GM12872 (cell line): ENCODE measurements around the gene CRY1.

Experiments
- TF ChIP-seq, protein P1 (sequence below): IDR thresholded peaks from 3 replicates; pipeline ENCODE4 v1.5.1; 2011; ENCODE audit warnings: low read depth, mild to moderate bottlenecking, low read length, moderate library complexity; ENCODE audit not compliant: insufficient read depth

Gene CRY1

DNA sequence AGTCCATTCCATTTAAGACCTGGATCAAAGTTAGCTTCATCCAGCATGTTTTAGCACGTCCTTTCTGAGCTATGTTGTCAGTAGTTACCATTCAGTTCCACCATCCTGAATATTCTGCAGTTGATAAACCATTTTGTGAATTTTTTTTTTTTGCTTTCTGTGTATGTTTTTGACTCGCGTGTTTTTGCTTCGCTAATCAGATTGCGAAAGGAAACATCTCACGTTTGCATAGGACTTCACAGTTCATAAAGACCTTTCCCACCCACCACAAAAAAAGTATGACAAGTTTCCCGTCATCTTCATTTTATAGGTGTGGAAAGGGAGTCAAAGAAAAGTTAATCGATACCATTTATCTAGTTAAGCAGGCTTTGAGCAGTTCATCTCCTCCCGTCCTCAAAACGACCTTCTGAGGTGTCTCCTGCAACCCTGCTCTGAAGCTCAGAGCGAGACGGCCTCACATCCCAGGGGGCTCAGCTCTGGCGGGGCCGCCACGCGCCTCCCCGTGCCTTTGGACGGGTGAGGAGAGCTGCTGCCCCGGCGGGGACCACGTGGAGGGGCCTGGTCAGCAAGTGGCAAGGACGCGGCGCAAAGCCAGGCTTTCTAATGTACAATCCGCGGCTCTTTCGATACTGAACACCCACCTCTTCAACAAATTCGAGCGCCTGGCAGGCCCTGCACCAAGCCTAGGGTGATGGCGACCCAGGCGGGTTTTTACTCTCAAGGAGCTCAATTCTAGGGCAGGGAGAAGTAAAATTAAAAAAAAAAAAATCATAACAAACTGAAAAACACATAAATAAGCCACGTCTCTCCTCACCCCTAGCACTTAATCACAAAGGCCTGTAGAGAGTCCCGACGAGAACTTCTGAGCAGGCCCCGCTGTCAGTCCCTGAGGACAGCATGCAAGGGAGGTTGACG is 138.6 kb downstream of the CRY1 start:
- TF ChIP-seq, protein P1, sequence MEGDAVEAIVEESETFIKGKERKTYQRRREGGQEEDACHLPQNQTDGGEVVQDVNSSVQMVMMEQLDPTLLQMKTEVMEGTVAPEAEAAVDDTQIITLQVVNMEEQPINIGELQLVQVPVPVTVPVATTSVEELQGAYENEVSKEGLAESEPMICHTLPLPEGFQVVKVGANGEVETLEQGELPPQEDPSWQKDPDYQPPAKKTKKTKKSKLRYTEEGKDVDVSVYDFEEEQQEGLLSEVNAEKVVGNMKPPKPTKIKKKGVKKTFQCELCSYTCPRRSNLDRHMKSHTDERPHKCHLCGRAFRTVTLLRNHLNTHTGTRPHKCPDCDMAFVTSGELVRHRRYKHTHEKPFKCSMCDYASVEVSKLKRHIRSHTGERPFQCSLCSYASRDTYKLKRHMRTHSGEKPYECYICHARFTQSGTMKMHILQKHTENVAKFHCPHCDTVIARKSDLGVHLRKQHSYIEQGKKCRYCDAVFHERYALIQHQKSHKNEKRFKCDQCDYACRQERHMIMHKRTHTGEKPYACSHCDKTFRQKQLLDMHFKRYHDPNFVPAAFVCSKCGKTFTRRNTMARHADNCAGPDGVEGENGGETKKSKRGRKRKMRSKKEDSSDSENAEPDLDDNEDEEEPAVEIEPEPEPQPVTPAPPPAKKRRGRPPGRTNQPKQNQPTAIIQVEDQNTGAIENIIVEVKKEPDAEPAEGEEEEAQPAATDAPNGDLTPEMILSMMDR = no peak

DNA sequence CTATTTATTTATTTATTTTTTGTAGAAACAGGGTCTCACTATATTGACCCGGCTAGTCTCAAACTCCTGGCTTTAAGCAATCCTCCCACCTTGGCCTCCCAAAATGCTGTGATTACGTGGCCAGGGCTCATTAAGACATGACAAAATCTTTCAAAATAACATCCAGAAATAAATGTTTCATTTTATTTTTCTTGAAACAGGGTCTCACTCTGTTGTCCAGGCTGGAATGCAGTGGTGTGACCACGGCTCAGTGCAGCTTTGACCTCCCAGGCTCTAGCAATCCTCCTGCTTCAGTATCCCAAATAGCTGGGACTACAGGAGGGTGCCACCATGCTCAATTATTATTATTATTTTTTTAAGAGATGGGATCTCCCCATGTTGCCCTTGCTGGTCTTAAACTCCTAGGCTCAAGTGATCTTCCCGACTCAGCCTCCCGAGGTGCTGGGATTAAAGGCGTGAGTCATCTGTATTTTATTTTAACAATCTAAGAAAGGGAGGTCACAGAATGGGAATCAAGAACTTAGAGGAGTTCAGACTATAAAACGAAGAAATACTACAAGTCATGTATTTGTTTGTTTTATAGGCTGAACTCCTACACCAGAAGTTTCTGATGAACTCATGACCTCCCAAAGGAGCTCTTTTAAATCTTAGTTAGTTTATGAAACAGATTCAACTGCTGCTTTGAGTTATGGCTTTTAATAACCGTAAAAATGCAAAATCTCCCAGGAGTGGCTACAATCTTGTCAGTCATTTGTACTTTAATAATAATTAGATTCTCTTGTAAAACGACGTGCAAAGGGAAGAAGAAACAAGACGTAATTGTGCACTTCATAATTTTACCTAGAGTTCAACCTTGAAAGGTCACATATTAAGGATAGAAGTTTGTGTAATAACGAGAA is 139.7 kb downstream of the CRY1 start:
- TF ChIP-seq, protein P1 = no peak

DNA sequence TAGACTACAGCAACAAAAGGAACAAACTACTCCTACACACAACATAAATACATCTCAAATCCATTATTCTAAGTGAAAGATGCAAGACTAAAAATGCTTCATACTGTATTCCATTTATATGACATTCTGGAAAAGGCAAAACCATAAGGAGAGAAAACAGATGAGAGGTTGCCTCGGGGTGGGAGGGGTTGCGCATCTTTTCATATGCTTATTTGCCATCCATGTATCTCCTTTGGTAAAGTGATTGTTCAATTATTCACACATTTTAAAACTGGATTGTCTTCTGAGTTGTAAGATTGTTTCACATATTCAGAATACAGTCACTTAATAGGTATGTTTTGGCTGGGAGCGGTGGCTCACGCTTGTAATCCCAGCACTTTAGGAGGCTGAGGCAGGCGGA is 142.8 kb downstream of the CRY1 start:
- TF ChIP-seq, protein P1 = no peak

DNA sequence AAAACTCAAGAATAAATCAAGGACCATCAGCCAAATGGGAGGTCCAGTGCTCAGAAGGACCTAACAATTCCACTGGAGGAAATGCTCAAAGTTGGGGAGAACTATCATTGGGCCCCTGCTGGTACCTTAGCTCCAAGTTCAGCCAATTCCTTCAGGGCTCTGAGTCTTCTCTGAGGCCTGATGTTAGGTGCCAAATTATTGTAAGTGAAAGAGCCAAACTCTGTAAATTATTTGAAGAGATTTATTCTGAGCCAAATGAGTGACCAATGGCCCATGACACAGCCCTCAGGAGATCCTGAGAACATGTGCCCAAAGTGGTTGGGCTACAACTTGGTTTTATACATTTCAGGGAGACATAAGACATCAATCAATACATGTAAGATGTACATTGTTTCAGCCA is 145.9 kb downstream of the CRY1 start:
- TF ChIP-seq, protein P1 = no peak

DNA sequence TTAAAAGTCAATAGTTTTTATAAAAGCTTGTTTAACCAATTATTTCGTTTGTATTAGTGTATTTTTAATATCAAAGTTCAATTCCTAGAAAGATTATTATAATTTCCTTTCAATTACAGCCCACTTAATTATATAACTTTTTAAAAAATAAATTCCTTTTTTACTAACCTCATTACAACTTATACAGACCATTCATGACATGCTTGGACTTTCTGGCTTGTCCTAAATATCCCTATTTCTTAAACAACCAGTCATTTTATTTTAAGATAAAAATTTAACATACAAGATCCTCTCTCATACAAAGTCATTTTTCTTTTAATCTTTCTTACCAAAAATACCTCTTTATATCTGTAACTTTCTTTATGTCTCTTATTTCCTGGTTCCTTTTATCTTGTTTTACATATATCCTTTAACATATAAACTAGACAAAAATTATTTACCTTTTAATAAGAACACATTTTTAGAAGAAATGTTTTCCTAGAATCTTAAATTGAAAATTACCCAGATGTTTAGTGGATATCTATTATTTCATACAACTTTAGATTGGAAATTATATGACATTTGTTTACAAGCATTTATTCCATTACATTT is 148.0 kb downstream of the CRY1 start:
- TF ChIP-seq, protein P1 = no peak

DNA sequence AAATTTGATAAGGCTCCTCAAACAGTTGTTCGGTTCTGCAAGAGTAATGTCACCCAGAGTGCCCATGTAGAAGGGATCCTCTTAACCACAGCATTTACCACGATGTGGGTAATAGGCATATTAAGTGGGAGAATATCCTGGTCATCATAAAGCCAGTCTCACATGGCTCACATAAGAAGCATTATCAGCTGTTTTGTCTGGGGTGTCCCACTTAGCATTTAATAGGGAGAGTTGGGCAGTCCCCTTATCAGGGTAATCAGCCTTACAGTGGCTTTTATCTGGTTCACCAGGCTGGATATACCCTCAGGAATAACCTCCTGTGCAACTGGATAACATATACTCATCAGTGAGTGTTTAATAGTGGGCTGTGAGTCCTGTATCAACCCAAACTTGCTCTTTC is 150.6 kb downstream of the CRY1 start:
- TF ChIP-seq, protein P1 = no peak

DNA sequence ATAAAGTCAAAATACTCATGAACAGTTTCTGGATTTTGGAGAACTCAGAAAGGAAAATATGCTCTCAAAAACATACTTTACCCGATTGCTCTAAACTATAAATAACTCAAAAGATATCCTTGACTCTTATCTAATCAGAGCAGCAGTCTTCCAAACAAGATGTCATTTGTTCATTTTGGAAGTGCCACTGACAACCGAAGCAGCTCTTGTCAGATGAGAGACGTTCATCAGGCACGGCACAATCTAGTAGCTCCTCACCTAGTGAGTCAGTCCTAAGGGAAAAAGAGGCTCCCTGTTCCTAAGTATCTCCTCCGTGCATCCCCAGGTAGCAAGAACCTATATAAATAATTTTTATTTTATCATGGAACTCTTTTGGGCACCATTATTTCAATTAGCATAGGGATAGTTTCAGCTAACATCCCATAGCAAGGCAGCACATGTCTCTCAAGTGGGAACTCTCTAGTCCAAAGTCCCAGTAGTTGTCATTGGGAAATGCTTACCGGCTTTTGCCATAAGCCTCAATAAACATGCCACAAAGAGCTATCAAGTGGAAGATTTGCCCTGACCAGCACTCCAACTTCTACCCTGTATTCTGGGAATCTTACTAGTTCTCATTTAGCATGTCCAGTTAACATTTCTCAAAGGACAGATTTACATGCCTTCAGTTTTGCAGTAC is 151.7 kb downstream of the CRY1 start:
- TF ChIP-seq, protein P1 = no peak
